NCI-H1694 treated with DMSO at 0.1 percent for 48 hours (cell line): Measurements from ENCODE around the gene SCN1B.
A peak's percentile ranks its signal among the peaks of the same experiment; 100 is the strongest.
"Not testable (repeated sequence)": the region's sequence is repeated elsewhere in the genome, so short reads cannot be mapped to it uniquely, and the experiment has no call there.

Experiments
- DNase-seq: peaks from one replicate; lab custom pipeline; 2025; lab: John Stamatoyannopoulos, UW

The SCN1B gene

DNA sequence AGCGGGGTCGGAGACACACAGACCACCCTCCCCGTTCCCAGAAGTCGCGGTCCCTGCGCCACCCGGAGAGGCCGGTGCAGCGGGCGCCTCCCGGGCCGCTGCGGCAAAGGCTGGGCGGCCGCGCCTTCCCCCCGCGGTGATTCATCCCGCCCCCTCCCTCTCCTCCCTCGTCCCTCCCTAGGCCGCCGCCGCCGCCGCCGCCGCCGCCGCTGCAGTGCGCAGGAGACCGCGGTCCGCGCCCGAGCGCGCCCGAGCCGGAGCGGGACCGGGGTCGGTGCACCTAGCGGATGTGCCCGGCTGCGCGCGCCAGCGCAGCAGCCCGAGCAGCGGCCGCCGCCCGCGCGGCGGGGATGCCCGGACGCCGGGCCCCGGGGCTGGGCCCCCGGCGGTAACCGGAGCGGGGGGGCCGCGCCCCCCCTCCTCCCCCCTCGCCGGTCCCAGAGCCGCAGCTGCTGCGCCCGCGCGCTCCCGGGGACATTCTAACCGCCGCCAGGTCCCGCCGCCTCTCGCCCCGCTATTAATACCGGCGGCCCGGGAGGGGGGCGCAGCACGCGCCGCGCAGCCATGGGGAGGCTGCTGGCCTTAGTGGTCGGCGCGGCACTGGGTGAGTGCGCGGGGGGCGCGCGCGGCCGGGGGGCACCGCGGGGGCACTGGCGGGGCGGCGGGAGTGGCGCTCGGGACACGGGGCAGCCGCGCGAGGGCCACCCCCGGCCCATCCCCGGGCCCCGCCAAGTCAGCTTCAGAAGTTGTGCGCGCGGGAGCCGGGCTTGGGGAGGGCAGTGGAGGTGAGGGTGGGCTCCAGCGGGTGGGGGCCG, at the start of gene SCN1B:
TSS of gene SCN1B (plus strand) at position 214 of the 815 bp plus-strand sequence. CDS start at position 565, 351 bp downstream.
- DNase-seq: no peak

DNA sequence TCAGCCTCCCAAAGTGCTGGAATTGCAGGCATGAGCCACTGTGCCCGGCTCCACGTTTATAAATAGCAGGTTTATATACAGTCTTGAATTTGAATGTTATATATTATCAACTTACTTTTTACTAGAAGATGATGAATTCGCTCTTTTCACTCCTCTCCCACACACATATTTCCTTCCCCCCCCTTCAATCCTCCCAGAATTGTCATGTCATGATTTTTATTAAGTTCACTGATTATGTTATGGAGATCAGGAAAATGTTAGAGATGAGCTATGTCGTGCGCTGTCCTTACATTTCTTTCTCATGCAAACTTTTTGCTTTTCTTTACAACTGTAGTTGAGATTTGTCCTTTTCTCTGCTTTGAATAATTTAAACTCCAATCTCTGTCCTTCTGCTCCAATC, 48.0 kb upstream of the SCN1B start:
- no peak for DNase-seq

- no peak for DNase-seq
Observed at GRCh38 chr19:34983786-34984185, 46.5 kb upstream of the SCN1B start.

GRCh38 chr19:34984287-34984686, 46.0 kb upstream of the SCN1B start:
- DNase-seq: no peak

- no peak for DNase-seq
Observed at GRCh38 chr19:34985249-34986022, 44.8 kb upstream of the SCN1B start.

DNA sequence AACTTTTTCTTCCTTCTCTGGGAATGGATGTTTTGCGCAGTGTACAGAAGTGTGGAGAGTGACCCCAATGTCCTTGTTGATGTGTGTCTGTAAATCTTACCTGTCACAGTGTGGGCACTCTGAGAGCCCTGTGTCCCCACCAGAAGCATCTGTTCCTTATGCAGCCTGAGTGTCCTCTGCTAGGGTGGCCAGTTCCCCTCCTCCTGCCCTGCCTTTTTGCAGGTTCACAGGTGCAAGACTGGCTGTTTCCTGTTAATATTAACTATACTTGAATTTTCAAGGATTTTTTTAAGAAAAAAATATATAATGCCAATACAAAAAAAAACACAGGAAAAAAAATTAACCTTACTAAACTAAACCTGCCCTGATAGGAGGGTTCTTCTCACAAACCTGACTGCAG, 42.2 kb upstream of the SCN1B start:
- DNase-seq: no peak

GRCh38 chr19:34989298-34989697, 41.0 kb upstream of the SCN1B start:
- DNase-seq: no peak

- DNase-seq: no peak
Observed at GRCh38 chr19:34990578-34991192, 39.6 kb upstream of the SCN1B start.

DNA sequence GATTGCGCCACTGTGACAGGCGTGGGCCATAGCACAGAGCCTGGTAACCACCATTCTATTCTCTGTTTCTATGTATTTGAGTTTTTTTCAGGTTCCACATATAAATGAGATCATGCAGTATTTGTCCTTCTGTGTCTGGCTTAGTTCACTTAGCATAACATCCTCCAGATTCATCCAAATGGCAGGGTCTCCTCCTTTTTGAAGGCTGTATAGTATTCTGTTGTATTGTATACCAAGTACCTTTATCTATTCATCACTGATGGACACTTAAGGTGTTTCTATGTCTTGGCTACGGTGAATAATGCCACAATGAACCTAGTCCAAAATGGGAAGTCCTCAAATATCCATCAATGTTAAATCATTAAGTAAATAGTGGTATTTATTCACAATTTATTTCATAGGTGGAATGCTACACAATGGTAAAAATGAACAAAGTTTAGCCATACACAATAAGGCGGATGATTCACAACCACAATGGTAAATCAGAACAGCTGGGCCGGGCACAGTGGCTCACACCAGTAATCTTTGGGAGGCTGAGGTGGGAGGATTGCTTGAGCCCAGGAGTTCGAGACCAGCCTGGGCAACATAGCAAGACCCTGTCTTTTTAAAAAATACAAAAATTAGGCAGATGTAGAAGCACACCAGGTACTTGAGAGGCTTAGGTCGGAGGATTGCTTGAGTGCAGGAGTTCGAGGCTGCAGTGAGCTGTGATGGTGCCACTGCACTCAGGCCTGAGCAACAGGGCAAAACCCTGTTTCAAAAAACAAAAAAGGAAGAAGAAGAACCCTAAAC, 38.5 kb upstream of the SCN1B start:
- DNase-seq: no peak

DNA sequence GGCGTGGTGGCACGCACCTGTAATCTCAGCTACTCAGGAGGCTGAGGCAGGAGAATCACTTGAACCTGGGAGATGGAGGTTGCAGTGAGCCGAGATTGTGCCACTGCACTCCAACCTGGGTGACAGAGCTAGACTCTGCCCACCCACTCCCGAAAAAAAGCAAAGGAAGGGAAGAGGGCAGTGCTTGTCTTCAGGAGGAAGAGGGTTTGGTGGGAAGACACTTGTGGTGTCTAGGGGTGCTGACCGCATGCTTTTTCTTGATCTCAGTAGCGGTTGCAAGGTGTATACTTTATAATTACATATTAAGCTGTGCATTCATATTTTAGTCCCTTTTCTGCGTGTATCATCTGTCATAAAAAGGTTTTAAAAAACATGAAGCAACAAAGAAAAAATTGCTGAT, 37.7 kb upstream of the SCN1B start:
- not testable (repeated sequence) for DNase-seq

GRCh38 chr19:34994286-34994642, 36.0 kb upstream of the SCN1B start:
- no peak for DNase-seq

- no peak for DNase-seq
Observed at GRCh38 chr19:34994643-34995541, 35.4 kb upstream of the SCN1B start.

DNA sequence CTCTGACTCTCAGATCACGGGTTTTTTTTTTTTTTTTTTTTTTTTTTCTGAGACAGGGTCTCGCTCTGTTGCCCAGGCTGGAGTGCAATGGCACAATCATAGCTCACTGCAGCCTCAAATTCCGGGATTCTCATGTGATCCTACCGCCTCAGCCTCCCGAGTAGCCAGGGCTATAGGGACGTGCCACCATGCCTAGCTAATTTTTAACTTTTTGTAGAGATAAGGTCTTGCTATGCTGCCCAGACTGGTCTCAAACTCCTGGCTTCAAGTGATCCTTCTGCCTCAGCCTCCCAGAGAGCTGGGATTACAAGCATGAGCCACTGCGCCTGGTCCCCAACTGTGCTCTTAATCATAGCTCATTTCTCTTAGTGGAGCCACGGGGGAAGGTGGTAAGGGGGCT, 34.7 kb upstream of the SCN1B start:
- DNase-seq: no peak

- DNase-seq: no peak
Observed at GRCh38 chr19:34997071-34997617, 33.1 kb upstream of the SCN1B start.

DNA sequence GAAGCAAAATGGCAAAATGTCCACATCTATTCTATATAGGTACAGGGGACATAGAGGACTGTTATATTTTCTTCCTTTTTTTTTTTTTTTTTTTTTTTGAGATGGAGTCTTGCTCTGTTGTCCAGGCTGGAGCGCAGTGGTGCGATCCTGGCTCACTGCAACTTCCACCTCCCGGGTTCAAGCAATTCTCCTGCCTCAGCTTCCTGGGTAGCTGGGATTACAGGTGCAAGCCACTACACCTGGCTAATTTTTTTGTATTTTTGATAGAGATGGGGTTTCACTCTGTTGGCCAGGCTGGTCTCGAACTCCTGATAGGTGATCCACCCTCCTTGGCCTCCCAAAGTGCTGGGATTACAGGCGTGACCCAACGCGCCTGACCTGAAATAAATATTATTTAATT, 32.0 kb upstream of the SCN1B start:
- not testable (repeated sequence) for DNase-seq

DNA sequence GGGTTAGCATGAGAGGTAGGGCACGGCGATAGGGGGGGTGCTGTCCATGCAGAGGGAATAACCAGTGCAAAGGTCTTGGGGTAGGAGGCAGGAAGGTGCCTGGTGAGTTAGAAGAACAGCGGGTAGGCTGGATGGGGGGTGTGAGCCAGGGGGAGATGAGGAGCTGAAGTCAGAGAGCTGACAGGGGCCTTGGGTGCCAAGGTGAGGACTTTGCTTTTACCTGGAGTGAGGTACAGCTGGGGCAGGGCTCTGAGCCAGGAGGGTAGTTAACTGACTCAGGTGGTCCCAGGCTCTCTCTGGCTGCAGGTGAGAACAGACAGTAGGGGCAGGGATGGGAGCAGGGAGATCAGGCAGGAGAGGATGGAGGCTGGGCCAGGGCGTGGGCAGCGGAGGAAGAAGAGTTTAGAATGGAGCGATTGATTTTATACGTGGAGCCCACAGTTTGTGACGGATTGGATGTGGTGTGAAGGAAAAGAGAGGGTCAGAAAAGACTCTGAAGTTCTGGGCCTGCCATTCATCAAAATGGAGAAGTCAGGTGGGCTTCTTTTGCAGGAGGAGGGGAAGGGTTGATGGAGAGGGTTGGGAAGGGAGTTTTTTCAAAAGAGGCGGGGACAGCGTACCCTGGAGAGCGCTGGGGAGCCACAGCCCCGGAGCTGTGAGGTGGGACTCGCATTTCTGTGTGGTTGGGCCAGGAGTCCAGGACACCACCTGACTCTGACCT, 31.3 kb upstream of the SCN1B start:
- DNase-seq: no peak

DNA sequence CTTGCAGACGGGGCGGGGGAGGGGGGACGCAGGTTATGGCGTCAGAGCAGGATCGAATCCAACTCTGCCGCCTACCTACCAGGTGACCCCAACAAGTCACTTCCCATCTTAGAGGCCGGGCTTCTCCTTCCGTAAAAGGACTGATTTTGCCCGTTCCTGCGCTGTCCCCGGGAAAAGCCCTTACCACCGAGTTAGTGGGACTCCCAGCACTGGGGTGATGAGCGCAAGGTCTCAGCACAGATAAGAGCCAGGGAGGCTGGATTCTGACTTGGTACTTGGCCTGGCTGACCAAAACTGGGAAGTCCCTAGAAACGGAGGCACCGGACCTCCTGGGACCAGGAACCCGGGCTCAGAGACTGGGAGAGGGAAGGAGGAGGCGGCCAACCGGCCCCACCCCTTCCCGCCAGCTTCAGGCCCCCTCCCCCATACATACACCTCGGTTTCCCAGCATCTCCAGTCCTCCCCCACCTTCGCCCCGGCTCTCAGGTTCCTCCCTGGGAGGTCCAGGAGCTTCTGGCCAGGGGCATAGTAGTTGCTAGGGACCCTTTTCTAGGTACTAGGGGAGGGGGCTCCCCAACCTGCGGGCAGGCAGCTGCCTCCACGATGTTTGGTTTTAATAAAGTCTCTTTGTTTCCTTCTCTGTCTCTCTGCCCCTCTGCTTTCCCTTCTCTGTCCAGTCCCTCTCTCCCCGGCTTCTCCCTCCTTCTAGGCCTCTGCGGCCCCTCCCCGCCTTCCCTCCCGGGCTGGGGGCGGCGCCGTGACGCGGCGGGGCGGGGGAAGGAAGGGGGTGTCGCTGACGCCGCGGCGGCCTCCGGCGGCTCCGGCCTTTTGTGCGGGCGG, 30.6 kb upstream of the SCN1B start, which contains the start of gene GRAMD1A:
TSS of gene GRAMD1A (plus strand) at position 826 of the 840 bp plus-strand sequence. CDS start 156 bp downstream, outside the sequence.
- DNase-seq: peak; percentile 31

GRCh38 chr19:35000338-35000646, 30.0 kb upstream of the SCN1B start:
- no peak for DNase-seq
